ENCODE data around the gene CORO2A. TPM values are rescaled to one million over a fixed set of nuclear protein-coding genes. Genes with fewer than 3 reads are reported as not detected.

The CORO2A gene
- total RNA-seq, 1 experiment from 2014 or later: 24.3 TPM

DNA sequence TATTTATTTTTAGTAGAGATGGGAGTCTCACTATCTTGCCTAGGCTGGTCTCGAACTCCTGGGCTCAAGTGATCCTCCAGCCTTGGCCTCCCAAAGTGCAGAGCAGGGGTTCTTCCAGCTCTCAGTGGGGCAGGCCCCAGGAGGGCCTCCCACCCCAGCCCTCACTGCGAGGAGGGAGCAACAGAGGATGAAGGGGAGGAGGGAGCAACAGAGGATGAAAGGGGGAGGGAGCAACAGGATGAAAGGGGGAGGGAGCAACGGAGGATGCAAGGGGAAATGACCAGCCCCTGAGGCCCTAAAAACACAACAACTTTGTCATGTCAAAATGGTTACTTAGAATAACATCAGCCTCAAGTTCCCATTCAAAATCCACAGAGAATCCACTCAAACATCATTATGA lies 83.4 kb downstream of the CORO2A start:
- Mint-ChIP-seq H3K27ac (ENCODE audit: unreplicated experiment) (no peak overlapping the region), H3K4me3 (ENCODE audit: low read depth, unreplicated experiment) (no peak overlapping the region), H3K9me3 (ENCODE audit: low read depth, unreplicated experiment) (no peaks in the 10 kb centered on the region), H3K27me3 (ENCODE audit: unreplicated experiment) (no peaks in the 10 kb centered on the region), H3K4me1 (ENCODE audit: low read depth, unreplicated experiment) (no peaks in the 10 kb centered on the region), H3K36me3 (ENCODE audit: insufficient read depth, unreplicated experiment) (peaks cover 3% of the 10 kb centered on the region)
- no TSS peak for BruUV-seq (replicated peaks)
- TF ChIP-seq, protein P1, sequence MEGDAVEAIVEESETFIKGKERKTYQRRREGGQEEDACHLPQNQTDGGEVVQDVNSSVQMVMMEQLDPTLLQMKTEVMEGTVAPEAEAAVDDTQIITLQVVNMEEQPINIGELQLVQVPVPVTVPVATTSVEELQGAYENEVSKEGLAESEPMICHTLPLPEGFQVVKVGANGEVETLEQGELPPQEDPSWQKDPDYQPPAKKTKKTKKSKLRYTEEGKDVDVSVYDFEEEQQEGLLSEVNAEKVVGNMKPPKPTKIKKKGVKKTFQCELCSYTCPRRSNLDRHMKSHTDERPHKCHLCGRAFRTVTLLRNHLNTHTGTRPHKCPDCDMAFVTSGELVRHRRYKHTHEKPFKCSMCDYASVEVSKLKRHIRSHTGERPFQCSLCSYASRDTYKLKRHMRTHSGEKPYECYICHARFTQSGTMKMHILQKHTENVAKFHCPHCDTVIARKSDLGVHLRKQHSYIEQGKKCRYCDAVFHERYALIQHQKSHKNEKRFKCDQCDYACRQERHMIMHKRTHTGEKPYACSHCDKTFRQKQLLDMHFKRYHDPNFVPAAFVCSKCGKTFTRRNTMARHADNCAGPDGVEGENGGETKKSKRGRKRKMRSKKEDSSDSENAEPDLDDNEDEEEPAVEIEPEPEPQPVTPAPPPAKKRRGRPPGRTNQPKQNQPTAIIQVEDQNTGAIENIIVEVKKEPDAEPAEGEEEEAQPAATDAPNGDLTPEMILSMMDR (IDR thresholded peaks at IDR 0.05; ENCODE audit: unreplicated experiment): no peak
- CTCF ChIA-PET: interaction anchor here (0.7 kb wide), 1 partner anchor 13 kb away, joined by 3 read pairs; no protein-coding TSS in a partner anchor
- DNase-seq: no peak
- intact Hi-C loops (cut with micrococcal nuclease; ENCODE audit: unreplicated experiment): no loop called here

DNA sequence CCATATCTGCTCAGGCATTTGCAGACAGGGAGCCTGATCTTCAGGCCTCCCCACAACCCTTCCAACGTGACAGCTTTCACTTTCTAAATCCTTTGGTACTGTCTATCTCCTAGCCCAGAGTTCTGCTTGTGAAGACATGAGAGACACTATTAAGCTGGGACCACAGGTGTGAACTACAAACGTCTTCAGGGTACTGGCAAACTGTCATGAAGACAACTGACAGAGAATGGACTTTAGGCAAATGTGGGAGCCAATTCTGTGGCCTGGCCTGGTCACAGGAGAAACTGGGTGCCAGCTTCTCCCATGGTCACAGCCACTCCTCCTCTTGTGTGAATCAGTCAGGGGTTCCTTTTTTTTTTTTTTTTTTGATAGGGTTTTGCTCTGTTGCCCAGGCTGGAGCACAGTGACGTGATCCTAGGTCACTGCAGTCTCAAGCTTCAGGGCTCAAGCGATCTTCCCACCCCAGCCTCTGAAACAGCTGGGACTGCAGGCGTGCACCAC lies 83.9 kb downstream of the CORO2A start:
- CTCF ChIA-PET: interaction anchor here (0.7 kb wide), 2 partner anchors 11 to 13 kb away, joined by 3 to 6 read pairs; no protein-coding TSS in a partner anchor

DNA sequence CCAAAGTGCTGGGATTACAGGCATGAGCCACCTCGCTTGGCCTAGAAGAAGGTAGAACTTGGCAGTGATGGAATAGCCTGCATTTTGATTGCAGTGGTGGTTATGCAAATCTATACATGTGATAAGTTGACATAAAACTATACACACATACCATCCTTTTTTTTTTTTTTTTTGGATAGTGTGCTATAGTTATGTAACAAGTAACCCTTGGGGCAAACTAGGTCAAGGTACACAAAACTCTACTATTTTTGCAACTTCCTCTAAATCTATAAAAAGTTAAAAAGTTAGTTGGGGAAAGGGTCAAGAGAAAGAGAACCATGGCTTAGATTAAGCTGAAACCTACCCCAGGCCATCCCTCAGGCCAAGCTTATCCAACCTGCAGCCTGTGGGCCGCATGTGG lies 84.5 kb downstream of the CORO2A start:
- no peaks in the 10 kb centered on the region for H3K27me3 Mint-ChIP-seq (ENCODE audit: unreplicated experiment)
- intact Hi-C loops (cut with micrococcal nuclease; ENCODE audit: unreplicated experiment): no loop called here
- BruUV-seq (replicated peaks): no TSS peak

More for the DNA sequence above, 83.9 kb downstream of the CORO2A start:
- intact Hi-C loops (cut with micrococcal nuclease; ENCODE audit: unreplicated experiment): no loop called here
- Mint-ChIP-seq H3K4me3 (ENCODE audit: low read depth, unreplicated experiment) (no peak overlapping the region), H3K36me3 (ENCODE audit: insufficient read depth, unreplicated experiment) (peaks cover 6% of the 10 kb centered on the region), H3K4me1 (ENCODE audit: low read depth, unreplicated experiment) (no peaks in the 10 kb centered on the region), H3K27me3 (ENCODE audit: unreplicated experiment) (no peaks in the 10 kb centered on the region), H3K27ac (ENCODE audit: unreplicated experiment) (no peak overlapping the region), H3K9me3 (ENCODE audit: low read depth, unreplicated experiment) (no peaks in the 10 kb centered on the region)
- no TSS peak for BruUV-seq (replicated peaks)
- DNase-seq: no peak
- TF ChIP-seq, protein P1 (IDR thresholded peaks at IDR 0.05; ENCODE audit: unreplicated experiment): no peak

DNA sequence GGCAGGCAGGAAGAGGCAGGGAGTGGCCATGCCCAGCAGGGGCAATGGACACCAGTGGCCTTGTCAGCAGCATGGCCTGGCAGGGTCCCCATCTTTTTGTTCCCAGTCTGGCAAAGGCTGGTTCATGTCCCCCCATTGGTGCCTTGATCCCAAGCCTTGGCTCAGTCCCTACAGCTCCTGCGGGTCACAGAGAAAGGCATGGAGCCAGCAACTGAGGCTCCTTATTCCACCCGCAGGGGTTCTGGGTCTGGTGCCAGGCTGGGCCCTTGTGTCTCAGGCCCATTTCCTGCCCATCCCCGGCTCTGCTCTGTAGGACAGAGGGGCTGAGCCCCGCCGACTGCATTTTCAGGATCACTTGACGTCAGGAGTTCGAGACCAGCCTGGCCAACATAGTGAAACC lies 87.4 kb downstream of the CORO2A start:
- Mint-ChIP-seq H3K4me1 (ENCODE audit: low read depth, unreplicated experiment) (no peaks in the 10 kb centered on the region), H3K4me3 (ENCODE audit: low read depth, unreplicated experiment) (no peak overlapping the region), H3K9me3 (ENCODE audit: low read depth, unreplicated experiment) (no peaks in the 10 kb centered on the region), H3K27me3 (ENCODE audit: unreplicated experiment) (no peaks in the 10 kb centered on the region), H3K36me3 (ENCODE audit: insufficient read depth, unreplicated experiment) (peaks cover 6% of the 10 kb centered on the region), H3K27ac (ENCODE audit: unreplicated experiment) (no peak overlapping the region)
- intact Hi-C loops (cut with micrococcal nuclease; ENCODE audit: unreplicated experiment): no loop called here
- BruUV-seq (replicated peaks): no TSS peak
- TF ChIP-seq, protein P1 (IDR thresholded peaks at IDR 0.05; ENCODE audit: unreplicated experiment): no peak
- DNase-seq: no peak
- CTCF ChIA-PET: no interaction called here

More for the DNA sequence above, 84.5 kb downstream of the CORO2A start:
- H3K4me1 Mint-ChIP-seq (ENCODE audit: low read depth, unreplicated experiment): no peaks in the 10 kb centered on the region
- CTCF ChIA-PET: interaction anchor here (0.7 kb wide), 1 partner anchor 11 kb away, joined by 6 read pairs; no protein-coding TSS in a partner anchor
- no peak overlapping the region for H3K27ac Mint-ChIP-seq (ENCODE audit: unreplicated experiment)
- no peak for DNase-seq
- no peak overlapping the region for H3K4me3 Mint-ChIP-seq (ENCODE audit: low read depth, unreplicated experiment)
- TF ChIP-seq, protein P1 (IDR thresholded peaks at IDR 0.05; ENCODE audit: unreplicated experiment): no peak
- H3K36me3 Mint-ChIP-seq (ENCODE audit: insufficient read depth, unreplicated experiment): peaks cover 6% of the 10 kb centered on the region
- H3K9me3 Mint-ChIP-seq (ENCODE audit: low read depth, unreplicated experiment): no peaks in the 10 kb centered on the region

Measured in Calu3 (cell line).